Hematopoietic multipotent progenitor cell treated with erythropoietin and hydrocortisone succinate and interleukin-3 and kit ligand, for 15 days (in vitro differentiated cells): ENCODE data around the gene HS3ST4.

Source experiments
- DNase-seq: peaks from one replicate; pipeline ENCODE4 v3.0.0-alpha.2; 2015; ENCODE audit warnings: low spot score

HS3ST4 gene

DNA sequence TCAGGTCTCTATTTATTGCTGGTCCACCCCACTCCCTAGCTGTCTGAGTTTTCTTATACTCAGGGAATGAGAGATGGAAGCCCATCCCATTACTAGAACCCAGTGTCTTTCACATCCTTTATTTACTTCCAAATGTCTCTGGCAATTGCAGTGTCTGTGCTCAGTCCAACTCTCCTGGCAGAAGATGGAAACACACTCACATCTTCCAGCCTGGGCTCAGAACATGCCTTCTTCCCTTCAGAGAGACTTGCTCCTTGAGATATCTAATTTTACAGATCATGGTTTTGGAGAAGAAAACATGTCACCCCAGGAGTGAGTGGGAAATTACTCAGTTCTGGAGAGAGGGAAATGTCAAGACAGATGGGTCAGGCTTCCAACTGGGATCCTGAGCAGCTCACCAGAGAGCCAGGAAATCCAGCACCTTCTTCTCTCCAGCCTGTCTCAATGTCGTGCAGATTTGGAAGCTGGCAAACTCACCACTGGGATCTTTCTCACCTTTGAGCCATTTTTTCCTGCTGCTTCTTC lies 494.4 kb downstream of the HS3ST4 start:
- DNase-seq: no peak
